ENCODE data around the gene PRKAG3.

DNA sequence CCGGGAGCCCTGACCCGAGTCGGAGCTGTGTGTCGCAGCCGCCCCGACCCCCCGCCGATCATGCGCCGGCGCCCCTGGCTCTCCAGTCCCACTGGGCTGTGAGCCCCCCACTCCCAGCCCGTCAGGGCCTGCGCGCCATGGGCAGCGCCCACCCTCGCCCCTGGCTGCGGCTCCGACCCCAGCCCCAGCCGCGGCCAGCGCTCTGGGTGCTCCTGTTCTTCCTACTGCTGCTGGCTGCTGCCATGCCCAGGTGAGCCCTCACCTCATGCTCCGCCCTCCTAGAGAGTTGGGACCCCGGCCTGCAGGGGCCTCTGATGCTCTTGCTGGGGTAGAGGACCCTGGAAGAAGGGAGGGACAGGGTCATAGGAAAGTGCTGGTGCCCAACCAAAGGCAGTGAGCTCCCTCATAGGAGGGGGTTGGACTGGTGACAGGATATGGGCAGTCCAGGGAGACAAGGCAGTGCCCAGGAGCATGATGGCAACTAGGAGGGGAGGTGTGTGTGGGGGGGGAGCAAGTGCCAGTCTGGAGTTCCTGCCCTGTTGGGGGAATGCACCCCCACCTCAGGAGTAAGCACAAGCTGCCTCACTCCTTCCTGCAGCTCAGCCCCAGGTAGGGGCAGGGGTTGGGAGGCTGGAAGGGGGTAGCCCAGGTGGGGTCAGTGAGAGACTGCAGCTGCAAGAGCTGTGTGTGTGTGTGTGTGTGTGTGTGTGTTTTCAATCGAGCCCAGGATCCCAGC is 49.4 kb upstream of the PRKAG3 start:
- TF ChIP-seq, protein P1, sequence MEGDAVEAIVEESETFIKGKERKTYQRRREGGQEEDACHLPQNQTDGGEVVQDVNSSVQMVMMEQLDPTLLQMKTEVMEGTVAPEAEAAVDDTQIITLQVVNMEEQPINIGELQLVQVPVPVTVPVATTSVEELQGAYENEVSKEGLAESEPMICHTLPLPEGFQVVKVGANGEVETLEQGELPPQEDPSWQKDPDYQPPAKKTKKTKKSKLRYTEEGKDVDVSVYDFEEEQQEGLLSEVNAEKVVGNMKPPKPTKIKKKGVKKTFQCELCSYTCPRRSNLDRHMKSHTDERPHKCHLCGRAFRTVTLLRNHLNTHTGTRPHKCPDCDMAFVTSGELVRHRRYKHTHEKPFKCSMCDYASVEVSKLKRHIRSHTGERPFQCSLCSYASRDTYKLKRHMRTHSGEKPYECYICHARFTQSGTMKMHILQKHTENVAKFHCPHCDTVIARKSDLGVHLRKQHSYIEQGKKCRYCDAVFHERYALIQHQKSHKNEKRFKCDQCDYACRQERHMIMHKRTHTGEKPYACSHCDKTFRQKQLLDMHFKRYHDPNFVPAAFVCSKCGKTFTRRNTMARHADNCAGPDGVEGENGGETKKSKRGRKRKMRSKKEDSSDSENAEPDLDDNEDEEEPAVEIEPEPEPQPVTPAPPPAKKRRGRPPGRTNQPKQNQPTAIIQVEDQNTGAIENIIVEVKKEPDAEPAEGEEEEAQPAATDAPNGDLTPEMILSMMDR (conservative IDR thresholded peaks at IDR 0.05), result no peak
- TF ChIP-seq EZH2 (IDR thresholded peaks at IDR 0.05; ENCODE audit: low read depth), result no peak
